GM19467 (cell line): Measurements from ENCODE around the gene CSNK1G1.
A peak's percentile ranks its signal among the peaks of the same experiment; 100 is the strongest.
"Not testable (repeated sequence)": the region's sequence is repeated elsewhere in the genome, so short reads cannot be mapped to it uniquely, and the experiment has no call there.

ENCODE experiments used
- ATAC-seq: cut with Tn5 transposase; IDR thresholded peaks from one replicate; pipeline ENCODE4 v1.9.1; 2021; ENCODE audit warnings: mild to moderate bottlenecking, moderate library complexity; ENCODE audit not compliant: unreplicated experiment

CSNK1G1 gene

GRCh38 chr15:64355944-64356709 is at the start of gene CSNK1G1:
Gene CSNK1G1 (minus strand): TSS chr15:64356173. CDS start chr15:64300499, 55,674 bp downstream.
- ATAC-seq, result peak; percentile 96

- no peak for ATAC-seq
Observed at GRCh38 chr15:64400583-64400982, 44.6 kb upstream of the CSNK1G1 start.

GRCh38 chr15:64398575-64398974 is 42.6 kb upstream of the CSNK1G1 start:
- no peak for ATAC-seq

GRCh38 chr15:64396789-64397188 is 40.8 kb upstream of the CSNK1G1 start:
- no peak for ATAC-seq

- ATAC-seq, result not testable (repeated sequence)
Observed at GRCh38 chr15:64392471-64392870, 36.5 kb upstream of the CSNK1G1 start.

- no peak for ATAC-seq
Observed at GRCh38 chr15:64389036-64389435, 33.1 kb upstream of the CSNK1G1 start.

- ATAC-seq, result peak; percentile 91
Observed at GRCh38 chr15:64387562-64388168, 31.7 kb upstream of the CSNK1G1 start, which contains the start of gene TRIP4. Gene TRIP4 (plus strand): TSS chr15:64387836. CDS start chr15:64387864, 28 bp downstream.

- no peak for ATAC-seq
Observed at GRCh38 chr15:64386291-64386690, 30.3 kb upstream of the CSNK1G1 start.

GRCh38 chr15:64383760-64384159 is 27.8 kb upstream of the CSNK1G1 start:
- ATAC-seq, result no peak

- ATAC-seq, result peak; percentile 95
Observed at GRCh38 chr15:64381000-64381751, 25.2 kb upstream of the CSNK1G1 start, which contains the start of gene PCLAF. Gene PCLAF (minus strand): TSS chr15:64381441. CDS start chr15:64381371, 70 bp downstream.

GRCh38 chr15:64380130-64380870 is 24.3 kb upstream of the CSNK1G1 start:
- ATAC-seq, result not testable (repeated sequence)

- no peak for ATAC-seq
Observed at GRCh38 chr15:64379216-64379960, 23.4 kb upstream of the CSNK1G1 start.

GRCh38 chr15:64373360-64373759 is 17.4 kb upstream of the CSNK1G1 start:
- ATAC-seq, result no peak

- ATAC-seq, result not testable (repeated sequence)
Observed at GRCh38 chr15:64371383-64371782, 15.4 kb upstream of the CSNK1G1 start.

GRCh38 chr15:64369078-64369607 is 13.2 kb upstream of the CSNK1G1 start:
- ATAC-seq, result no peak

GRCh38 chr15:64361259-64361658 is 5.3 kb upstream of the CSNK1G1 start:
- ATAC-seq, result no peak

GRCh38 chr15:64356710-64357040 is 702 bp upstream of the CSNK1G1 start:
- ATAC-seq, result no peak

GRCh38 chr15:64355348-64355943 is 527 bp downstream of the CSNK1G1 start:
- no peak for ATAC-seq

GRCh38 chr15:64354688-64355344 is 1.2 kb downstream of the CSNK1G1 start:
- no peak for ATAC-seq
